ENCODE measurements around the gene RER1.

- TF ChIP-seq POLR2AphosphoS5 (IDR thresholded peaks at IDR 0.05) (no peak), CTCF (IDR thresholded peaks at IDR 0.05 in 8 of 11, conservative IDR thresholded peaks at IDR 0.05 in 3 of 11) (no peak)
Observed at GRCh38 chr1:2431103-2431502, 39.5 kb downstream of the RER1 start.

Measured in spleen (tissue), 7 donors.